WERI-Rb-1 (cell line): ENCODE results near the gene RAC2.

Experiments used
- DNase-seq: peaks from one replicate; pipeline ENCODE4 v3.0.0-alpha.2; 2020
- H3K27ac ChIP-seq: fragments of 250-450 bp; sonication (Bioruptor Pico); 2 replicates; pipeline ENCODE4 v1.5.1; 2020; ENCODE audit warnings: mild to moderate bottlenecking, moderate library complexity
- H3K27me3 ChIP-seq: fragments of 250-450 bp; sonication (Bioruptor Pico); 2 replicates; pipeline ENCODE4 v1.5.1; 2021; ENCODE audit warnings: mild to moderate bottlenecking, low read depth, moderate library complexity; ENCODE audit not compliant: insufficient read depth, severe bottlenecking
- H3K36me3 ChIP-seq: fragments of 250-450 bp; sonication (Bioruptor Pico); 2 replicates; pipeline ENCODE4 v1.5.1; 2020; ENCODE audit warnings: mild to moderate bottlenecking, moderate library complexity
- H3K4me3 ChIP-seq: 2 replicates; pipeline ENCODE4 v1.5.1; 2011; ENCODE audit warnings: low read depth, mild to moderate bottlenecking, control low read depth, low read length
- H3K9me3 ChIP-seq: fragments of 250-450 bp; sonication (Bioruptor Pico); 2 replicates; pipeline ENCODE4 v1.5.1; 2021; ENCODE audit warnings: mild to moderate bottlenecking, moderate library complexity; ENCODE audit not compliant: severe bottlenecking
- CTCF ChIP-seq: IDR thresholded peaks from 2 replicates; pipeline ENCODE4 v1.5.1; 2011; ENCODE audit warnings: low read depth, mild to moderate bottlenecking, control low read depth, inconsistent platforms, low read length

The RAC2 gene

GRCh38 chr22:37210041-37210803 is 33.8 kb downstream of the RAC2 start:
- TF ChIP-seq CTCF: no peak
- Histone ChIP-seq H3K27me3 (no peaks in the 10 kb centered on the region), H3K9me3 (no peaks in the 10 kb centered on the region), H3K4me3 (no peak overlapping the region), H3K27ac (no peak overlapping the region), H3K36me3 (no peaks in the 10 kb centered on the region)
- DNase-seq: no peak

GRCh38 chr22:37209140-37209845 is 34.8 kb downstream of the RAC2 start:
- Histone ChIP-seq H3K27ac (no peak overlapping the region), H3K27me3 (no peaks in the 10 kb centered on the region), H3K36me3 (no peaks in the 10 kb centered on the region), H3K4me3 (no peak overlapping the region), H3K9me3 (no peaks in the 10 kb centered on the region)
- DNase-seq: peak; percentile 3
- no peak for TF ChIP-seq CTCF

GRCh38 chr22:37208401-37209139 is 35.5 kb downstream of the RAC2 start:
- H3K36me3 ChIP-seq: no peaks in the 10 kb centered on the region
- H3K9me3 ChIP-seq: no peaks in the 10 kb centered on the region
- no peak overlapping the region for H3K4me3 ChIP-seq
- peak; percentile 43 for DNase-seq
- no peak for TF ChIP-seq CTCF
- H3K27ac ChIP-seq: no peak overlapping the region
- H3K27me3 ChIP-seq: no peaks in the 10 kb centered on the region

- Histone ChIP-seq H3K27ac (no peak overlapping the region), H3K4me3 (no peak overlapping the region)
Measured at GRCh38 chr22:37207981-37208380, 36.1 kb downstream of the RAC2 start.

More at GRCh38 chr22:37207981-37208380, 36.1 kb downstream of the RAC2 start:
- Histone ChIP-seq H3K9me3 (no peaks in the 10 kb centered on the region), H3K36me3 (no peaks in the 10 kb centered on the region), H3K27me3 (no peaks in the 10 kb centered on the region)
- no peak for TF ChIP-seq CTCF
- no peak for DNase-seq
